Esophagus squamous epithelium (tissue), 4 donors: ENCODE measurements around the gene LRP5.

ENCODE experiments used
- CTCF ChIP-seq, 6 experiments: fragments of 450-650 bp in 4 of 6; fragments of 200-600 bp in 2 of 6; sonication (generic) in 2 of 6; IDR thresholded peaks; one replicate each; pipeline ENCODE4 v1.5.1; 2016 to 2019; ENCODE audit warnings: antibody characterized with exemption in 6 of 6, mild to moderate bottlenecking in 4 of 6, moderate library complexity in 4 of 6
- POLR2A ChIP-seq, 4 donors: fragments of 450-650 bp; IDR thresholded peaks; one replicate each; pipeline ENCODE4 v1.6.1; 2017; ENCODE audit warnings: antibody characterized with exemption in 4 of 4, mild to moderate bottlenecking in 4 of 4, moderate library complexity in 3 of 4

DNA sequence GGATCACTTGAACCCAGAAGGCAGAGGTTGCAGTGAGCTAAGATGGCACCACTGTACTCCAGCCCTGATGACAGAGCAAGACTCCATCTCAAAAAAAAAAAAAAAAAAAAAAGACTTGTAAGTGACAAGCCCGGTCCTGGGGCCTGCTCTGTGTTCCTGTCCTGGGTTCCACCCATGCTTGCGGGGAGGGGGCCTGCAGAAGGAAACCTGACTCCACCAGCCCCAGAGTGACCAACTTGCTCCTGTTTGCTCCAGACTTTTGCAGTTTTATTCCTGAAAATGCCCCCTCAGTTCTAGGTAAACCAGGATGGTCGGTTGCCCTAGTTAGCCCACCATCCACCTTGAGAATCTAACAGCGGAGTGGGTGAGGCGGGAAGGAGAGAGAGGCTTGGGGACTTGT, 10.1 kb upstream of the LRP5 start:
- no peak for TF ChIP-seq CTCF (IDR thresholded peaks at IDR 0.05)
- TF ChIP-seq POLR2A (IDR thresholded peaks at IDR 0.05), result no peak
